ENCODE measurements around the gene SNX24.
A peak's percentile ranks its signal among the peaks of the same experiment; 100 is the strongest.

Gene SNX24

GRCh38 chr5:122845229-122846050 lies at the start of gene SNX24:
TSS of gene SNX24 (plus strand) at chr5:122845613. CDS start at chr5:122845634, 21 bp downstream.
- no peak for FAIRE-seq

DNA sequence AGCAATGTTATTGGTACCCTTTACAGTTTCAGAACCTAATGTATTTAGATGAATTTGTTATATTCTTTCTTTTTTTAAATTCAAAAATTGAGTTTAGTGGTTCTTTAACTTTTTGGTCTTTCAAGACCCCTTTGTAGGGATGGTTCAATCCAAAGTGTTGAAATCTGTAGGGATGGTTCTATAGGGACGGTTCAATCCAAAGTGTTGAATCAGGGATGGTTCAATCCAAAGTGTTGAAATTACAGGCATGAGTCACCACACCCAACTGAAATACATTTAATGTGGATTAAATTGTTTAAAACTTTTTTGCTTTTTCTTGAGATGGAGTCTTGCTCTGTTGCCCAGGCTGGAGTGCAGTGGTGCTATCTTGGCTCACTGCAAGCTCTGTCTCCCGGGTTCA lies 39.9 kb upstream of the SNX24 start:
- DNase-seq (ENCODE audit: insufficient read length, low spot score), result no peak
- TF ChIP-seq POLR2A (IDR thresholded peaks at IDR 0.05; ENCODE audit: low read depth, low read length), result no peak
- FAIRE-seq, result no peak

More at GRCh38 chr5:122845229-122846050, at the start of gene SNX24:
- TF ChIP-seq POLR2A (IDR thresholded peaks at IDR 0.05; ENCODE audit: low read depth, low read length), result peak; percentile 79
- DNase-seq (ENCODE audit: insufficient read length, low spot score), result peak; percentile 73

DNA sequence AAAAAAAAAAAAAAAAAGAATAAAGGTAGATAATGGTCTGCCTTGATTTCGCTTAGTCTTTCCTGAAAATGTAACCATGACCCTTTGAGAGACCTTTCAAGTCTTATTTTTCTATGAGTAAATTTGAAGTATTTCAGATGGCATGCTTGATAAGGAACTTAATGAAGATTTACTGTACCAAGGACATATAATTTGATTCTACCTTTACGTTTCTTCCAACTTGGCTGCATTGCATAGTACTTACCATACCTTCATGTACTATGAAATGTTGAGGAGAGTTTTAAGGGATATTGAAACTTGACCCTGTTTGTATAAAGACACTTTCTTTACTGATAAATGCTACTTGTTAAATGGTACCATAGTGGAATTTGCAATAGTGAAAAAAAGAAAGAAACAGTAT lies 35.0 kb upstream of the SNX24 start:
- FAIRE-seq (no peak), DNase-seq (ENCODE audit: insufficient read length, low spot score) (no peak)
- no peak for TF ChIP-seq POLR2A (IDR thresholded peaks at IDR 0.05; ENCODE audit: low read depth, low read length)

- TF ChIP-seq POLR2A (IDR thresholded peaks at IDR 0.05; ENCODE audit: low read depth, low read length), result no peak
- DNase-seq (ENCODE audit: insufficient read length, low spot score) (no peak), FAIRE-seq (no peak)
Observed at GRCh38 chr5:122815218-122815767, 30.1 kb upstream of the SNX24 start.

- FAIRE-seq (no peak), DNase-seq (ENCODE audit: insufficient read length, low spot score) (no peak)
- TF ChIP-seq POLR2A (IDR thresholded peaks at IDR 0.05; ENCODE audit: low read depth, low read length), result no peak
Observed at GRCh38 chr5:122816756-122817155, 28.7 kb upstream of the SNX24 start.

- no peak for TF ChIP-seq POLR2A (IDR thresholded peaks at IDR 0.05; ENCODE audit: low read depth, low read length)
- DNase-seq (ENCODE audit: insufficient read length, low spot score) (no peak), FAIRE-seq (no peak)
Observed at GRCh38 chr5:122831984-122832383, 13.4 kb upstream of the SNX24 start.

GRCh38 chr5:122835681-122836080 lies 9.7 kb upstream of the SNX24 start:
- TF ChIP-seq POLR2A (IDR thresholded peaks at IDR 0.05; ENCODE audit: low read depth, low read length), result no peak
- no peak for DNase-seq (ENCODE audit: insufficient read length, low spot score)
- FAIRE-seq, result peak; percentile 58

GRCh38 chr5:122836947-122837346 lies 8.5 kb upstream of the SNX24 start:
- TF ChIP-seq POLR2A (IDR thresholded peaks at IDR 0.05; ENCODE audit: low read depth, low read length), result no peak
- no peak for FAIRE-seq
- no peak for DNase-seq (ENCODE audit: insufficient read length, low spot score)

DNA sequence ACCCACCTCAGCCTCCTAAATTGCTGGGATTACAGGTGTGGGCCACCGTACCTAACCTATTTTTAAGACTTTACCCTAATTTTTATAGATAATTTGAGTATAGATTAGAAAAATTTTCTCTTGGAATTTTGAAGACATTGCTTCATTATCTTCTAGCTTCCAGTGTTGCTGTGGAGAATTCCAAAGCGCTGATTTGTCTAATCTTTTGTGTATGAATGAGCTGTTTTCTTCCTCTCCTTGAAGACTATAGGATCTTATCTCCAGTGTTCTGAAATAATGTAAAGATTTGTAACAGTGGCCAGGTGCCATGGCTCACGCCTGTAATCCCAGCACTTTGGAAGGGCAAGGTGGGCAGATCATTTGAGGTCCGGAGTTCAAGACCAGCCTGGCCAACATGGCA lies 5.7 kb upstream of the SNX24 start:
- FAIRE-seq (no peak), DNase-seq (ENCODE audit: insufficient read length, low spot score) (no peak)
- TF ChIP-seq POLR2A (IDR thresholded peaks at IDR 0.05; ENCODE audit: low read depth, low read length), result no peak

DNA sequence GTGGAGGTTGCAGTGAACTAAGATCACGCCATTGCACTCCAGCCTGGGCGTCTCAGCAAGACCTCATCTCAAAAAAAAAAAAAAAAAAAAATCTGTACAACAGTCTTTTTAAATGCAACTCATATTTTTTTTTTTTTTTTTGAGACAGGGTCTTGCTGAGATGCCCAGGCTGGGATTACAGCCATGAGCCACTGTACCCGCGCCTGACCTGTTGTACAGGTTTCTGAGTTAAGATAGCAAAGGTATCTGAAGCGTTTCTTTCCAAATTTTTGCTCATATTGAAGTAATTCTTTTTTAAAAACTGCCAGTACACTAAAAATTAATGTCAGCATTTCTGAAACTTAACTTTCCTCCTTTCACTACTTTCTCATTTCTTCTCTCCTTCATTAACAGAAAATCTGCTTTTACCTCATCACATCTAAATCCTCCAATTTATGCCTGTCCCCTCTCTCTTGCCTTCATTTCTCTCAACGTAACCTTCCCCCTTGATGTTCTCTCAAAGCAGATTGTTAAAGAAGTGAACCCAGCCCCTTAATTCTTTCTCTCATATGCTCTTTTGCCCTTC lies 3.3 kb upstream of the SNX24 start:
- FAIRE-seq (no peak), DNase-seq (ENCODE audit: insufficient read length, low spot score) (no peak)

DNA sequence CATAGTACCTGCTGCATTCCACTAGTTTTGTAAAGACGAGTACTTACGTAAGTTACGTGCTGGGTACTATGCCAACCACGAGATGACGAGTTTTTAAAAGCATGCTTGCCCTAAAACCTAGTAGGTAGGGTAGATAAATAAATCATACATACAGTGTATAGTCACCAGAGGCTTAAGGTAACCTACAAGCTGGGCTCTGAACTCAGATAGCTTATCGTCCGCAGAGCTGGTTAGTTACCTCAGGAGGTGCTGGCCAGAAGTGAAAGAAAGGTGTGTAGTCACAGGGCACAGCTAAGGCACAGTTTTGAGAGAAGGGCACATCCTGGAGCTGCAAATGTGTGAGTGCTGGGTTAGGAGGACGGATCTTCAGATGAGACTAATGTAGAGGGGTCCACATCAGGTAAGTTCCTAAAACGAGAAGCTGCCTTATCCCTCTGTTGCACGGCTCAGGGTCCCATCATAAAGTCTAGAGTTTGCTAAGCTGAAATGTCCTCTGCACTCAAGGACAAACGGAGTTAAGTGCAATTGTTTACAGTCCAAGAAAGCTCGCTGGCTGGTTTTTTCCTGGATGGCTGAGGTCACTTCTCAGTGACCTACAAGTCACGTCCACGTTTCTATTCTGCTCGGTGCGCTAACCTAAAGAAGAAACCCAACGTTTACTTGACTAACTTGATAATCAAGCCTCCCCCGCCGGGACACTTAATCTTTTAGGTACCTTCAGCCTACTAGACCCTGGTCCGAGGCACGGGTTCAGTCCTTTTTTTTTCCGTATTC lies 1.1 kb upstream of the SNX24 start:
- DNase-seq (ENCODE audit: insufficient read length, low spot score) (no peak), FAIRE-seq (no peak)
- no peak for TF ChIP-seq POLR2A (IDR thresholded peaks at IDR 0.05; ENCODE audit: low read depth, low read length)

More for the DNA sequence above, 3.3 kb upstream of the SNX24 start:
- TF ChIP-seq POLR2A (IDR thresholded peaks at IDR 0.05; ENCODE audit: low read depth, low read length), result no peak

DNA sequence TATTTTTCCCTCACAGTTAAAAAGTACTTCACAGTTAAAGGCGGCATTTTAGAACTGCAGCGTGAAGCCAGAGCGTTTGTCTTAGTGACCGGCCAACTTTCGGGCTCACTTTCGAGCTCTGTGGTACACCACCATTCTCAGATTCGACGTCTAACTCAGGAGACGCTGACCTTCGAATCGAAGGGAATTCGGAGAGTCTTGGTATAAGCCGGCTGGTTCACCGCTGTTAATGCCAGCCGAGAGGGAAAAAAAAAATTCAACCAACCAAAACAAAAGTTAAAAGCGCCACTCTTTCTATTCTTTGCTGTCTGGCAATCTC lies 544 bp upstream of the SNX24 start:
- FAIRE-seq (no peak), DNase-seq (ENCODE audit: insufficient read length, low spot score) (no peak)
- no peak for TF ChIP-seq POLR2A (IDR thresholded peaks at IDR 0.05; ENCODE audit: low read depth, low read length)

DNA sequence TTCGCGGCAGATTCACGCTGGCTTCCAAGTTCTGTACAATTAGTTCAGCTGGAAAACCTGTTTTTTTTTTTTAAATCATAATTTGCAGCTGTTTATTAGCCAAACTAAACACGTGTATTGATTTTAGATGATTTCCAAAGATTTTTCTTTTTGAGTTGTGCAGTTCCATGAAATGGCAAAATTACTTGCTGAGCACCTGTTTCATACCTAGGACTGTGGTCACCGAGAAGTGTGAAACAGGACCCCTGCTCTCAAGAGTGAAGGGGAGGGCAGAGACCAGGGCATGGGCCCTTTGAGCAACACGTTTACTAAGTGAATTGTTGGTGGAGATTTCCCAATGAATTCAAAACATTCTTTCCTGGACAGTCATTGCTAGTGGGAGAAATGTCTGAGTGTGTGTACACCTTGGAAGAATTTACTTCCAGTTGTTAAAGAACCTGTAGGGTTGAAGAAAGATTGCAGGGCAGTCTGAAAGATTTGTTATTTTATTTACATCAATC lies 688 bp downstream of the SNX24 start:
- FAIRE-seq (no peak), DNase-seq (ENCODE audit: insufficient read length, low spot score) (peak; percentile 48)
- no peak for TF ChIP-seq POLR2A (IDR thresholded peaks at IDR 0.05; ENCODE audit: low read depth, low read length)

- no peak for FAIRE-seq
- DNase-seq (ENCODE audit: insufficient read length, low spot score), result no peak
- no peak for TF ChIP-seq POLR2A (IDR thresholded peaks at IDR 0.05; ENCODE audit: low read depth, low read length)
Observed at GRCh38 chr5:122847687-122848081, 2.3 kb downstream of the SNX24 start.
